HepG2 (cell line): ENCODE data around the gene TMUB1. TPM values are rescaled to one million over a fixed set of nuclear protein-coding genes. Genes with fewer than 3 reads are reported as not detected.

Experiments used
- ATAC-seq: fragments of 200-7000 bp; cut with Tn5 transposase; 3 replicates; pipeline ENCODE4 v1.9.1; 2020; ENCODE audit warnings: mild to moderate bottlenecking, moderate library complexity
- BruUV-seq: library from RNA; stranded (reverse); fragments of 400-500 nt; replicated peaks from 2 replicates; lab custom pipeline; 2021; lab: Mats Ljungman, UMichigan
- CTCF ChIA-PET: fragments of 300-600 bp; formaldehyde crosslinking; extraction: SDS; loops from one replicate; lab custom pipeline; 2021; ENCODE audit warnings: low total read pairs, inconsistent platforms, low intra/inter-chr PET ratio; lab: Yijun Ruan, JAX
- POLR2A ChIA-PET: fragments of 350-600 bp; sonication (Branson Sonifier 250); formaldehyde crosslinking; loops from one replicate; lab custom pipeline; 2020; ENCODE audit warnings: antibody characterized with exemption, inconsistent platforms; lab: Yijun Ruan, JAX
- DNase-seq: peaks from one replicate; pipeline ENCODE4 v3.0.0-alpha.2; 2015; ENCODE audit warnings: low spot score
- FAIRE-seq: peaks from 3 replicates; lab custom pipeline; 2011; peaks lifted over from hg19 to GRCh38; lab: Jason Lieb, UNC
- H2AFZ ChIP-seq: one replicate; pipeline ENCODE4 v1.6.1; 2011; ENCODE audit warnings: low read length, inconsistent platforms
- H3K27ac ChIP-seq: fragments of 300-600 bp; 3 replicates; pipeline ENCODE4 v1.8.0; 2011; ENCODE audit warnings: mixed run types, mild to moderate bottlenecking, mixed read lengths, low read length, inconsistent platforms; ENCODE audit not compliant: insufficient read depth; ENCODE audit errors: extremely low read length
- H3K27me3 ChIP-seq, 2 experiments: fragments of 200-600 bp in 1 of 2; 2 replicates in 1 of 2; 3 replicates in 1 of 2; pipeline versions ENCODE4 v1.6.0 to v1.8.0; 2011; ENCODE audit warnings: low read length in 2 of 2, mild to moderate bottlenecking in 2 of 2, moderate library complexity in 2 of 2, inconsistent platforms in 1 of 2; ENCODE audit not compliant: insufficient read depth in 2 of 2, control insufficient read depth in 1 of 2
- H3K36me3 ChIP-seq, 2 experiments: fragments of 200-600 bp in 1 of 2; replicated peaks in 1 of 2; 2 replicates in 1 of 2; 3 replicates in 1 of 2; pipeline versions ENCODE4 v1.5.1 to v1.8.0; 2011; ENCODE audit warnings: low read length in 2 of 2, inconsistent platforms in 1 of 2; ENCODE audit not compliant: insufficient read depth in 2 of 2, control insufficient read depth in 1 of 2
- H3K4me1 ChIP-seq: 2 replicates; pipeline ENCODE4 v1.5.1; 2012; ENCODE audit warnings: low read length, inconsistent platforms; ENCODE audit not compliant: insufficient read depth
- H3K4me2 ChIP-seq: 2 replicates; pipeline ENCODE4 v1.6.0; 2011; ENCODE audit warnings: low read depth, low read length, inconsistent platforms
- H3K4me3 ChIP-seq, 3 experiments: fragments of 200-600 bp in 1 of 3; sonication (generic), shearing (Covaris generic) in 1 of 3; replicated peaks in 1 of 3; 2 replicates each; pipeline ENCODE4 v1.5.1; 2011 to 2016; ENCODE audit warnings: low read length in 3 of 3, inconsistent platforms in 2 of 3, low read depth in 2 of 3, mild to moderate bottlenecking in 2 of 3, control low read depth in 1 of 3, mixed read lengths in 1 of 3; ENCODE audit not compliant: insufficient read depth in 1 of 3
- H3K79me2 ChIP-seq: one replicate; pipeline ENCODE4 v1.6.1; 2011; ENCODE audit warnings: low read length, inconsistent platforms; ENCODE audit not compliant: insufficient read depth
- H3K9ac ChIP-seq: 2 replicates; pipeline ENCODE4 v1.6.0; 2011; ENCODE audit warnings: mild to moderate bottlenecking, low read depth, low read length, inconsistent platforms; ENCODE audit not compliant: insufficient read depth
- H3K9me3 ChIP-seq: 2 replicates; pipeline ENCODE4 v1.5.1; 2012; ENCODE audit warnings: mild to moderate bottlenecking, low read length
- H4K20me1 ChIP-seq: 2 replicates; pipeline ENCODE4 v1.6.0; 2011; ENCODE audit warnings: inconsistent platforms, mild to moderate bottlenecking, low read length, moderate library complexity; ENCODE audit not compliant: insufficient read depth
- CEBPB ChIP-seq: IDR thresholded peaks from 2 replicates; pipeline ENCODE4 v1.6.1; 2011; ENCODE audit warnings: low read depth, low read length, improper control_type of control experiment, borderline replicate concordance
- GATAD1 ChIP-seq: IDR thresholded peaks from 2 replicates; pipeline ENCODE4 v1.6.1; 2016; ENCODE audit warnings: missing genetic modification reagents, missing compliant biosample characterization
- KDM5A ChIP-seq: fragments of 200-600 bp; sonication (generic); IDR thresholded peaks from 2 replicates; pipeline ENCODE4 v1.7.0; 2018; ENCODE audit warnings: antibody characterized with exemption, mild to moderate bottlenecking, low read length, borderline replicate concordance
- MED13 ChIP-seq: sonication (generic); formaldehyde crosslinking; IDR thresholded peaks from 2 replicates; pipeline ENCODE4 v1.5.0; 2020; ENCODE audit warnings: missing genetic modification reagents
- NBN ChIP-seq: fragments of 450-650 bp; conservative IDR thresholded peaks from 2 replicates; pipeline ENCODE4 v1.6.1; 2017
- PHF21A ChIP-seq: sonication (generic); formaldehyde crosslinking; IDR thresholded peaks from 2 replicates; pipeline ENCODE4 v1.5.0; 2020; ENCODE audit warnings: mild to moderate bottlenecking, missing genetic modification reagents
- RBAK ChIP-seq: sonication (generic); formaldehyde crosslinking; IDR thresholded peaks from 2 replicates; pipeline ENCODE4 v1.5.1; 2020; ENCODE audit warnings: mild to moderate bottlenecking, missing genetic modification reagents
- SALL2 ChIP-seq: sonication (generic); formaldehyde crosslinking; IDR thresholded peaks from 2 replicates; pipeline ENCODE4 v1.8.1; 2023; ENCODE audit warnings: mild to moderate bottlenecking, missing genetic modification reagents, inconsistent platforms
- UBTF ChIP-seq: sonication (generic); formaldehyde crosslinking; IDR thresholded peaks from 2 replicates; pipeline ENCODE4 v1.4.0; 2020; ENCODE audit warnings: mild to moderate bottlenecking, missing genetic modification reagents
- ZNF333 ChIP-seq: sonication (generic); formaldehyde crosslinking; IDR thresholded peaks from 2 replicates; pipeline ENCODE4 v1.4.0; 2020; ENCODE audit warnings: mild to moderate bottlenecking, missing genetic modification reagents, borderline replicate concordance
- ZNF451 ChIP-seq: sonication (generic); formaldehyde crosslinking; IDR thresholded peaks from 2 replicates; pipeline ENCODE4 v1.5.0; 2020; ENCODE audit warnings: mild to moderate bottlenecking, missing genetic modification reagents
- ZNF501 ChIP-seq: sonication (generic); formaldehyde crosslinking; IDR thresholded peaks from 2 replicates; pipeline ENCODE4 v1.5.1; 2020; ENCODE audit warnings: mild to moderate bottlenecking, moderate library complexity, missing genetic modification reagents
- ZSCAN29 ChIP-seq: sonication (generic); formaldehyde crosslinking; conservative IDR thresholded peaks from 2 replicates; pipeline ENCODE4 v1.4.0; 2020; ENCODE audit warnings: mild to moderate bottlenecking, missing genetic modification reagents
- ZSCAN30 ChIP-seq: sonication (generic); formaldehyde crosslinking; IDR thresholded peaks from 2 replicates; pipeline ENCODE4 v1.5.0; 2020; ENCODE audit warnings: mild to moderate bottlenecking, missing genetic modification reagents
- WGBS: methylation state at CpG from one replicate; pipeline ENCODE4 v1.1.6; 2017; ENCODE audit warnings: low lambda C conversion rate; 5-methylcytosine and 5-hydroxymethylcytosine counted together
- in situ Hi-C: cut with HindIII; loops from 2 replicates; pipeline ENCODE4 v1.10.0; 2017; ENCODE audit warnings: low pct_unique_long_range_greater_than_20kb; ENCODE audit not compliant: extremely low pct_ligation_motif_present
- intact Hi-C: fragments of 100-400 bp; cut with micrococcal nuclease; formaldehyde crosslinking; loops from one replicate; pipeline ENCODE4 v1.10.0; 2022; ENCODE audit not compliant: unreplicated experiment
- polyA plus RNA-seq, 8 experiments: library from polyadenylated mRNA; depleted of rRNA in 3 of 8; stranded (reverse) in 7 of 8; unstranded in 1 of 8; fragments of >200 nt; fragmentation: Illumina TruSeq in 4 of 8; extraction: Trizol in 4 of 8; gene quantifications; 2 replicates each; pipeline versions ENCODE4 v1.2.1 to v1.2.3, GENCODE V29; 2011 to 2016; ENCODE audit warnings: low read depth in 4 of 8, missing spikeins in 1 of 8, mixed read lengths in 1 of 8; ENCODE audit not compliant: insufficient read depth in 1 of 8
- total RNA-seq, 5 experiments: library from RNA; depleted of rRNA; stranded (reverse); fragments of >200 nt; fragmentation: Illumina TruSeq; extraction: Trizol; gene quantifications; 2 replicates each; pipeline ENCODE4 v1.2.3, GENCODE V29; 2016; ENCODE audit warnings: low read depth in 1 of 5
- TF ChIP-seq, protein P1 (sequence below): sonication (generic); formaldehyde crosslinking; IDR thresholded peaks from 2 replicates; pipeline ENCODE4 v1.5.1; 2020; ENCODE audit warnings: missing genetic modification reagents, mild to moderate bottlenecking, borderline replicate concordance
- TF ChIP-seq, protein P2 (sequence below): sonication (generic); formaldehyde crosslinking; IDR thresholded peaks from 2 replicates; pipeline ENCODE4 v1.4.0; 2020; ENCODE audit warnings: missing genetic modification reagents

TMUB1 gene
- total and polyA plus RNA-seq, 2 of the 13 experiments (the other 11 are each of a cell fraction or from before 2014, with no cell fraction given) = 44.8 to 51.6 TPM

DNA sequence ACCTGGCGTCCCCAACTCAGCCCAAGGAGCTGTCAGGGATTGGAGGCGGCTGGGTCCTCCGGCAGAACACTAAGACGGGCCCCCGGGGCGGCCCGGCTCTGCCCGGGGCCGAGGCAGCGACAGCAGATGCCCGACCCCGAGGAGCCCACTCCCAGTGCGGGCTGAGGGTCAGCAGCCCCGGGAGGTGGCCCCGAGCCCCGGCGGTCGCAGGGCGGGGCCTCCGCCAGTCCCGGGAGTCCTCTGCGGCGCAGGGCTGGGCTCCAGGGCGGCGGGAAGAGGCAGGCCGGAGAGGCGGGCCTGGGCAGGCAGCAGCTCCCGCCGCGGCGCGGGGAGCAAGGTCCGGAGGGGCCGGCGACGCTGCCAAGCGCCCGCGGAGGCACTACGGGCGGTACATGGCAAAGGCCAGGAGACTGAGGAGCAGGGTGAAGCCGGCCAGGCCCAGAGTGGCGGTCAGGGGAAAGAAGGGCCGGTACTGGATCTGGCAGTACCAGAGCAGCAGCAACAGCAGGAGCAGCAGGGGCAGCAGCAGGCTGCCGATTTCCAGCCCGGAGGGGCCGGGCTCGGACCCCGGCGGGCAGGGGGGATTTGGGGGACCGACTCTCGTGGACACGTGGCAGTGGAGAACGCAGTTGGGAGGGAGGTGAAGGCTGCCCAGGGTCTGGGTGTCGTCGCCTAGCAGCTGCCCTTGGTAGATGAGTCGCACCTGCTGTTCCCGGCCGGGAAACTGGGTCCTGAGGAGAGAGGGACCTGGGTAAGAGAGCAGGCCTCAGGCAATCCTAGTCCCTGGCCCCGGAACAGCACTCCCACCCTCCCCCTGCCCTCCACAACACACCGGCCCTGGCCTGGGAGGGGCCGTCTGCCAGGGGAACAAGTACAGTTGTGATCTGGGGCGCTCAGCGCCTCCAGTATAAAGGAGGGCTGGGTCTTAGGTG lies 1.9 kb downstream of the TMUB1 start:
- no peaks in the 10 kb centered on the region for H4K20me1 ChIP-seq
- no peak overlapping the region for H2AFZ ChIP-seq
- no peak for DNase-seq
- BruUV-seq = no TSS peak
- peak overlapping the region; percentile 85 for H3K27ac ChIP-seq
- ChIA-PET CTCF (no interaction called here), POLR2A (interaction anchor here (1.0 to 3.8 kb wide), 10 partner anchors 7 to 151 kb away, joined by 3 to 144 read pairs (median 6); partner anchors contain the start of genes ABCB8, ABCF2, CHPF2 and SLC4A2)
- in situ Hi-C loops (no loop called here), intact Hi-C loops (loop anchor here (10.0 kb wide), 1 partner anchor 163 kb away; the partner anchor contains the start of gene SMARCD3)
- 0 out of 5 replicates have a peak, but pooled peaks cover 0 to 1% of the 10 kb centered on the region in 2 experiments for H3K36me3 ChIP-seq
- peak overlapping the region; percentile 100 for H3K9ac ChIP-seq
- H3K4me1 ChIP-seq = peaks cover 48% of the 10 kb centered on the region
- peak overlapping the region; percentile 97 for H3K4me2 ChIP-seq
- no peak for FAIRE-seq
- H3K27me3 ChIP-seq = no peaks in the 10 kb centered on the region; a peak in 1 of 5 replicates
- peak; percentile 25 for ATAC-seq
- H3K9me3 ChIP-seq = no peaks in the 10 kb centered on the region
- peak overlapping the region; percentile 85 to 96 (median 88) for H3K4me3 ChIP-seq
- 4% methylated on average over 10 of the region's 64 CpGs for WGBS
- H3K79me2 ChIP-seq = peaks cover 33% of the 10 kb centered on the region
- TF ChIP-seq MED13 = no peak
- TF ChIP-seq UBTF (CRISPR knock-in tag) = peak; percentile 56; the same call in 1 of the 2 replicates
- TF ChIP-seq, protein P1, sequence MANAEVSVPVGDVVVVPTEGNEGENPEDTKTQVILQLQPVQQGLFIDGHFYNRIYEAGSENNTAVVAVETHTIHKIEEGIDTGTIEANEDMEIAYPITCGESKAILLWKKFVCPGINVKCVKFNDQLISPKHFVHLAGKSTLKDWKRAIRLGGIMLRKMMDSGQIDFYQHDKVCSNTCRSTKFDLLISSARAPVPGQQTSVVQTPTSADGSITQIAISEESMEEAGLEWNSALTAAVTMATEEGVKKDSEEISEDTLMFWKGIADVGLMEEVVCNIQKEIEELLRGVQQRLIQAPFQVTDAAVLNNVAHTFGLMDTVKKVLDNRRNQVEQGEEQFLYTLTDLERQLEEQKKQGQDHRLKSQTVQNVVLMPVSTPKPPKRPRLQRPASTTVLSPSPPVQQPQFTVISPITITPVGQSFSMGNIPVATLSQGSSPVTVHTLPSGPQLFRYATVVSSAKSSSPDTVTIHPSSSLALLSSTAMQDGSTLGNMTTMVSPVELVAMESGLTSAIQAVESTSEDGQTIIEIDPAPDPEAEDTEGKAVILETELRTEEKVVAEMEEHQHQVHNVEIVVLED = 0 out of 2 replicates have a peak, but pooled peaks have one; percentile 18
- TF ChIP-seq GATAD1 (CRISPR knock-in tag) = no peak
- no peak for TF ChIP-seq CEBPB
- TF ChIP-seq KDM5A = 0 out of 2 replicates have a peak, but pooled peaks have one; percentile 36
- no peak for TF ChIP-seq ZNF333 (CRISPR knock-in tag)
- 0 out of 2 replicates have a peak, but pooled peaks have one; percentile 64 for TF ChIP-seq ZSCAN29 (CRISPR knock-in tag)
- TF ChIP-seq ZNF501 (CRISPR knock-in tag) = 0 out of 2 replicates have a peak, but pooled peaks have one; percentile 1
- no peak for TF ChIP-seq ZSCAN30
- no peak for TF ChIP-seq NBN
- TF ChIP-seq, protein P2, sequence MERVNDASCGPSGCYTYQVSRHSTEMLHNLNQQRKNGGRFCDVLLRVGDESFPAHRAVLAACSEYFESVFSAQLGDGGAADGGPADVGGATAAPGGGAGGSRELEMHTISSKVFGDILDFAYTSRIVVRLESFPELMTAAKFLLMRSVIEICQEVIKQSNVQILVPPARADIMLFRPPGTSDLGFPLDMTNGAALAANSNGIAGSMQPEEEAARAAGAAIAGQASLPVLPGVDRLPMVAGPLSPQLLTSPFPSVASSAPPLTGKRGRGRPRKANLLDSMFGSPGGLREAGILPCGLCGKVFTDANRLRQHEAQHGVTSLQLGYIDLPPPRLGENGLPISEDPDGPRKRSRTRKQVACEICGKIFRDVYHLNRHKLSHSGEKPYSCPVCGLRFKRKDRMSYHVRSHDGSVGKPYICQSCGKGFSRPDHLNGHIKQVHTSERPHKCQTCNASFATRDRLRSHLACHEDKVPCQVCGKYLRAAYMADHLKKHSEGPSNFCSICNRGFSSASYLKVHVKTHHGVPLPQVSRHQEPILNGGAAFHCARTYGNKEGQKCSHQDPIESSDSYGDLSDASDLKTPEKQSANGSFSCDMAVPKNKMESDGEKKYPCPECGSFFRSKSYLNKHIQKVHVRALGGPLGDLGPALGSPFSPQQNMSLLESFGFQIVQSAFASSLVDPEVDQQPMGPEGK (CRISPR knock-in tag) = 0 out of 2 replicates have a peak, but pooled peaks have one; percentile 19
- peak; percentile 55; the same call in 1 of the 2 replicates for TF ChIP-seq PHF21A
- TF ChIP-seq SALL2 (CRISPR knock-in tag) = no peak
- no peak for TF ChIP-seq ZNF451
- no peak for TF ChIP-seq RBAK (CRISPR knock-in tag)
